Activated CD4-positive, alpha-beta T cell treated with anti-CD3 and anti-CD28 coated beads, Interleukin-2, amount 10 ng/mL, durations not matched to agents 24 days and 14 days (primary cell): Measurements from ENCODE around the gene ASPN. TPM values are rescaled to one million over a fixed set of nuclear protein-coding genes. Genes with fewer than 3 reads are reported as not detected.

Experiments used
- total RNA-seq: library from RNA; stranded (reverse); gene quantifications from 2 replicates; pipeline ENCODE4 v1.2.3, GENCODE V29; 2022

Gene ASPN
- total RNA-seq, 1 donor from 2014 or later = not detected

Other genes starting within 250 kb of the ASPN start
- 226 and 234 TPM in 2 replicates for gene IARS1, start 188.8 kb downstream of the ASPN start, total RNA-seq
- gene NOL8, start 157.2 kb downstream of the ASPN start, total RNA-seq = 84.9 and 90.9 TPM in 2 replicates
- gene CENPP, start 156.6 kb downstream of the ASPN start, total RNA-seq = 26.9 and 27.5 TPM in 2 replicates
- not detected in 2 replicates for gene OGN, start 77.9 kb downstream of the ASPN start, total RNA-seq
- not detected in 2 replicates for gene OMD, start 58.0 kb downstream of the ASPN start, total RNA-seq
- gene ECM2, start 53.5 kb upstream of the ASPN start, total RNA-seq = not detected in 2 replicates
- gene IPPK, start 187.6 kb upstream of the ASPN start, total RNA-seq = 13.5 and 15.6 TPM in 2 replicates